Breast epithelium (tissue), 3 donors: ENCODE measurements around the gene NUP43.

ENCODE experiments used
- POLR2A ChIP-seq: fragments of 450-650 bp; IDR thresholded peaks from one replicate; pipeline ENCODE4 v1.6.1; 2016; ENCODE audit warnings: antibody characterized with exemption, mild to moderate bottlenecking, moderate library complexity
- TF ChIP-seq, protein P1 (sequence below), 3 donors: fragments of 450-650 bp; IDR thresholded peaks; one replicate each; pipeline ENCODE4 v1.5.1; 2016 to 2017; ENCODE audit warnings: antibody characterized with exemption in 3 of 3, mild to moderate bottlenecking in 3 of 3, moderate library complexity in 3 of 3

DNA sequence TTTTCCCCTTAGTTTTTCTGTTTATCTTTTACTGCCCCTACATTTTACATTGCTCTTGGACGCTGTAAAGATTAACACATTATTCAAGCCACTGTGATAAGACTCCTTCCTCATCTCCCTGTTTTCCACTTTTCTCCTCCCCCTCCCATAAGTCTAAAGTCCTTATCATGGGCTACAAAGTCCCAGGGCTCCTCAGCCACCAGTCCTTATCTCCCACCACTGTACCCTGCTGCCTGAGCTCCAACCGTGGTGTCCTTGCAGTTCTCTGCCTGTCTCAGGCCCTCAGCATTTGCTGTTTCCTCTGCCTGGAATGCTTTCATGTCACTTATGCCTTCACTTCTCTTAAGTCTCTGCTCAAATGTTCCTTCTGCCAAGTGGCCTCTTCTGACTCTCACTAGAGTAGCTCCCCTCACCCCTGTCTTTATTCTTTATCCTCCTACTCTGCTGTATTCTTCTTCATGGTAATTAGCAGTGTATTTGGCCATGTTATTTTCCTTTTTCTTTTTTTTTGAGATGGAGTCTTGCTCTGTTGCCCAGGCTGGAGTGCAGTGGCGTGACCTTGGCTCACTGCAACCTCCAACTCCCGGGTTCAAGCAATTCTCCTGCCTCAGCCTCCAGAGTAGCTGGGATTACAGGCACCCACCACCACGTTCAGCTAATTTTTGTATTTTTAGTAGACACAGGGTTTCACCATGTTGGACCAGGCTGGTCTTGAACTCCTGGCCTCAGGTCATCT is 17.7 kb downstream of the NUP43 start:
- no peak for TF ChIP-seq POLR2A
- TF ChIP-seq, protein P1, sequence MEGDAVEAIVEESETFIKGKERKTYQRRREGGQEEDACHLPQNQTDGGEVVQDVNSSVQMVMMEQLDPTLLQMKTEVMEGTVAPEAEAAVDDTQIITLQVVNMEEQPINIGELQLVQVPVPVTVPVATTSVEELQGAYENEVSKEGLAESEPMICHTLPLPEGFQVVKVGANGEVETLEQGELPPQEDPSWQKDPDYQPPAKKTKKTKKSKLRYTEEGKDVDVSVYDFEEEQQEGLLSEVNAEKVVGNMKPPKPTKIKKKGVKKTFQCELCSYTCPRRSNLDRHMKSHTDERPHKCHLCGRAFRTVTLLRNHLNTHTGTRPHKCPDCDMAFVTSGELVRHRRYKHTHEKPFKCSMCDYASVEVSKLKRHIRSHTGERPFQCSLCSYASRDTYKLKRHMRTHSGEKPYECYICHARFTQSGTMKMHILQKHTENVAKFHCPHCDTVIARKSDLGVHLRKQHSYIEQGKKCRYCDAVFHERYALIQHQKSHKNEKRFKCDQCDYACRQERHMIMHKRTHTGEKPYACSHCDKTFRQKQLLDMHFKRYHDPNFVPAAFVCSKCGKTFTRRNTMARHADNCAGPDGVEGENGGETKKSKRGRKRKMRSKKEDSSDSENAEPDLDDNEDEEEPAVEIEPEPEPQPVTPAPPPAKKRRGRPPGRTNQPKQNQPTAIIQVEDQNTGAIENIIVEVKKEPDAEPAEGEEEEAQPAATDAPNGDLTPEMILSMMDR (IDR thresholded peaks at IDR 0.05) = no peak
